ENCODE results near the gene CENPX.
"Not testable (repeated sequence)": the region's sequence is repeated elsewhere in the genome, so short reads cannot be mapped to it uniquely, and the experiment has no call there.

The CENPX gene

GRCh38 chr17:82047379-82047778, 24.7 kb upstream of the CENPX start:
- TF ChIP-seq POLR2A (IDR thresholded peaks at IDR 0.05; ENCODE audit: low read depth, low read length): no peak
- TF ChIP-seq POLR2AphosphoS5 (IDR thresholded peaks at IDR 0.05; ENCODE audit: low read depth, low read length): no peak; the same call in 1 of the 2 replicates
- no peak for TF ChIP-seq TAF1 (IDR thresholded peaks at IDR 0.05; ENCODE audit: borderline replicate concordance, low read depth, low read length)
- DNase-seq (ENCODE audit: insufficient read length) (no peak), FAIRE-seq (no peak)

DNA sequence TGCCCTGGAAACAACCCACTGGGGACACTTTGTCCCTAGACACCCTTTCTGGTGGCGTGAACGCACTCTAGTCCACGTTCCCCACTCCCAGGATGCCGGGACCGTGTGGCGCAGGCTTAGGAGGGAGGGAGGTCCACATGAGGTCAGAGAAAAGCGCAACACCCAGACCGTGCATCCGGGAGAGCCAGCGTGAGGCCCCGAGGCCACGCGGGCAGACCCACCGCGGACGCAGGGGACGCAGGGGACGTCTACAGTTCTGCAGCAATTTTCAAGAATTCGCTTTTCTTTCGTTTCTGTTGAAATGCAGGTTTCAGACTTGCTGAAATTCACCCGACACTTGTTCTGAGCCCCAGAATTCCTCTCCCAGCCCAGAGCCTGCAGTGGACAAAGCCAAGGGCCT, 24.2 kb upstream of the CENPX start:
- TF ChIP-seq POLR2A (IDR thresholded peaks at IDR 0.05; ENCODE audit: low read depth, low read length) (no peak), TAF1 (IDR thresholded peaks at IDR 0.05; ENCODE audit: borderline replicate concordance, low read depth, low read length) (no peak)
- no peak for FAIRE-seq
- no peak for DNase-seq (ENCODE audit: insufficient read length)

- FAIRE-seq: no peak
- TF ChIP-seq TAF1 (IDR thresholded peaks at IDR 0.05; ENCODE audit: borderline replicate concordance, low read depth, low read length): no peak
- no peak for TF ChIP-seq POLR2AphosphoS5 (IDR thresholded peaks at IDR 0.05; ENCODE audit: low read depth, low read length)
- no peak for TF ChIP-seq POLR2A (IDR thresholded peaks at IDR 0.05; ENCODE audit: low read depth, low read length)
Measured at GRCh38 chr17:82045936-82046484, 23.3 kb upstream of the CENPX start.

DNA sequence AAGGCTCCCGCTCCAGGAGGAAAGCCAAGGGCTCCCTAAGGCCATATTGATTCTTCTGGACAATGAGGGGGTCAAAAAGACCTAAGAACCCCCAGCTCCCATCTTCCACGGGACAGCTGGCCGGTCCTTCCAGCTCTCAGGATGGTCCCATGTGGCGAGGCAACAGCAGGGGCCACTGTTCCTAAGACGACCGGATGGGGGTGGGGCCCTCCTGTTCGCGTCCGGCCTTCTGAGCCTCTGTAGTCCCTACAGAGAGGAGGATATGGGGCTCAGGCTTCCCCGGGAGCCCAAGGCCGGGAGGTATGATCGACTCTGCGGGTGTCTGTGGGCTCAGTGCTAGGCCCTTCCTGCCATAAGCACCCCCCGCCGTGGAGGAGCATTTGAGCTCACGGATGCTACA, 20.8 kb upstream of the CENPX start:
- no peak for FAIRE-seq
- no peak for DNase-seq (ENCODE audit: insufficient read length)
- no peak for TF ChIP-seq POLR2AphosphoS5 (IDR thresholded peaks at IDR 0.05; ENCODE audit: low read depth, low read length)
- no peak for TF ChIP-seq TAF1 (IDR thresholded peaks at IDR 0.05; ENCODE audit: borderline replicate concordance, low read depth, low read length)
- no peak for TF ChIP-seq POLR2A (IDR thresholded peaks at IDR 0.05; ENCODE audit: low read depth, low read length)

More at GRCh38 chr17:82045936-82046484, 23.3 kb upstream of the CENPX start:
- no peak for DNase-seq (ENCODE audit: insufficient read length)

DNA sequence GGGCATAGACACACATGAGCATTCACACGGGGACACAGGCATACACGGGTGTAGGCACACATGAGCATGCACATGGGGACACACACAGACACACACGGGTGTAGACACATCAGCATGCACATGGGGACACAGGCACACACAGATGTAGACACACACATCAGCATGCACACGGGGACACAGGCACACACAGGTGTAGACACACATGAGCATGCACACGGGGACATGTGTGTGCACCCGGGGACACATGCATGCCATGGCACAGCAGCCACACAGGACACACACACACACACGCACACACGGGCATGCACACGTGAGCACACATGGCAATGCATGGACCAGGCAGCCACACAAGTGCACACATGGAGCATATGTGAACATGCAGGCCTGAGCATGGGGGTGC, 20.0 kb upstream of the CENPX start:
- no peak for FAIRE-seq
- TF ChIP-seq POLR2AphosphoS5 (IDR thresholded peaks at IDR 0.05; ENCODE audit: low read depth, low read length) (no peak), POLR2A (IDR thresholded peaks at IDR 0.05; ENCODE audit: low read depth, low read length) (no peak), TAF1 (IDR thresholded peaks at IDR 0.05; ENCODE audit: borderline replicate concordance, low read depth, low read length) (no peak)
- DNase-seq (ENCODE audit: insufficient read length): no peak

- no peak for FAIRE-seq
- TF ChIP-seq POLR2AphosphoS5 (IDR thresholded peaks at IDR 0.05; ENCODE audit: low read depth, low read length): no peak
- no peak for TF ChIP-seq POLR2A (IDR thresholded peaks at IDR 0.05; ENCODE audit: low read depth, low read length)
- TF ChIP-seq TAF1 (IDR thresholded peaks at IDR 0.05; ENCODE audit: borderline replicate concordance, low read depth, low read length): no peak
- DNase-seq (ENCODE audit: insufficient read length): no peak
Measured at GRCh38 chr17:82041144-82041814, 18.6 kb upstream of the CENPX start.

DNA sequence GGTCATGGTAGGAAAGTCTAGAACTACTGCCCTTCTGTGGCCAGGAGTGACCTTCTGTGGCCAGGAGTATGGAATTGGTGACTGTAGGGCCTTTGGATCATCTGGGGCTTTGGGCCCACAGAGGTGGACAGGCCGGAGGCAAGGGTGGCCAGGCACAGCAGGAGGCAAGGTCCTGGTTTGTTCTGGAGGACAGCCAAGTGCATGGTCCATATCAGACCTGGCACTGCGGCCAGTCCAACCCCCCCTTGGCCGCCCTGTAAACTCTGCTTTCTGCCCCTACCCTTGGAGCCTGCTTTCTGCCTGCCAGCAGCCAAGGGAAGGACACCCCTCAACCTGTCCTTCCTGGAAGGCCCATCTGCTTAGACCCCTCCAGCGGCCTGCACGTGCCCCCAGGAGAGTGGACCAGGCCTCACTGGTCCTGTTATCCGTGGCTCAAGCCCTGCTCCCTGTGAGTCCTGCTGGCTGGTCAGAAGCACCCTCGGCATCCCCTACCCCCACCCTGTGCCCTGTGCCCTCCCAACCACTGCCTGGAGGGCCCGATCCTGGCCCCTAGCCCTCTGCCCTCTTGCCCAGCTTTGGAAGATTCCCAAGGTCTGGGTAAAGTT, 17.1 kb upstream of the CENPX start:
- FAIRE-seq (no peak), DNase-seq (ENCODE audit: insufficient read length) (no peak)
- no peak for TF ChIP-seq POLR2A (IDR thresholded peaks at IDR 0.05; ENCODE audit: low read depth, low read length)
- TF ChIP-seq POLR2AphosphoS5 (IDR thresholded peaks at IDR 0.05; ENCODE audit: low read depth, low read length): no peak
- TF ChIP-seq TAF1 (IDR thresholded peaks at IDR 0.05; ENCODE audit: borderline replicate concordance, low read depth, low read length): no peak

- FAIRE-seq; DNase-seq (ENCODE audit: insufficient read length): not testable (repeated sequence)
Measured at GRCh38 chr17:82038796-82039409, 16.2 kb upstream of the CENPX start.

- DNase-seq (ENCODE audit: insufficient read length) (no peak), FAIRE-seq (no peak)
- TF ChIP-seq TAF1 (IDR thresholded peaks at IDR 0.05; ENCODE audit: borderline replicate concordance, low read depth, low read length) (no peak), POLR2A (IDR thresholded peaks at IDR 0.05; ENCODE audit: low read depth, low read length) (no peak), POLR2AphosphoS5 (IDR thresholded peaks at IDR 0.05; ENCODE audit: low read depth, low read length) (no peak)
Measured at GRCh38 chr17:82037889-82038195, 15.2 kb upstream of the CENPX start.

DNA sequence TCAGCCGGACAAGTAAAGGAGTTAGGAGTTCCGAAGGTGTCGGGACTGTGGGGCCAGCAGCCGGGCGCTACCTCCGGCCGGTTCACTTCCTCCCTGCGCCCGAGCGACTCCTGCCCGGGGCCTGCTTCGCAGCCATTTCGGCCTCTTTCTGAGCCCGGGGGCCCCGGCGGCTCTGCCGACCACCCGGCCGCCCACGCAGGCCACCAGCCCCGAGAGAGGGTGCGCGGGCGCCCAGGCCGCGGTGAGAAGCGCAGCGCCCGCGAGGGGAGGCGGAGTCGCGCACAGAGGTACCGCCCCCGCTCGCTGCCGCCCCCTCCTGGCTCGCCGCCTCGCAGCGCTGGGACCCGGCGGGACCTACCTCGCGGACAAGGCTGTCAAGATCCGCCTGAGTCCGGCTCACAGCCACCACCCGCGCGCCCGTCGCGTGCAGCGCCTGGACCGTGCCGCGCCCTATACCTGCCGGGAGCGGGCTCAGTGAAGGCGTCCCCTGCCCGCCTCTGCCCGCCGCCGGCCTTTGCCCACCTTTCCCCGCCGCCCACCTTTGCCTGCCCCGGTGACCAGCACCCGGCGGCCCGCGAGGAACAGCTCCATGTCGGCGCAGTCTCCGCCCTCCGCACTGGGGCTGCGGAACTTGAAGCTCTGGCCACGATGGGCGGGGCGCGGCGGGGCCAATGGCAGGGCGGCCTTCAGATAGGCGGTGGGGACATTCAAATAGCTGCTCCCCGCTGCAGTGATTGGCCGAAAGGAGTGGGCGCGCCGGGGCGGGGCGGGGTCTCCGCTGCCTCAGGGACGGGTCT, 14.6 kb upstream of the CENPX start, which contains the start of gene DCXR:
Gene DCXR, minus strand, starts transcription at position 606 of the 797 bp plus-strand sequence. Its CDS starts 15 bp downstream, at position 591.
- DNase-seq (ENCODE audit: insufficient read length) (peak; percentile 98), FAIRE-seq (peak; percentile 99)
- TF ChIP-seq POLR2AphosphoS5 (IDR thresholded peaks at IDR 0.05; ENCODE audit: low read depth, low read length) (peak; percentile 91), TAF1 (IDR thresholded peaks at IDR 0.05; ENCODE audit: borderline replicate concordance, low read depth, low read length) (no peak), POLR2A (IDR thresholded peaks at IDR 0.05; ENCODE audit: low read depth, low read length) (peak; percentile 92; the same call in 1 of the 2 replicates)

DNA sequence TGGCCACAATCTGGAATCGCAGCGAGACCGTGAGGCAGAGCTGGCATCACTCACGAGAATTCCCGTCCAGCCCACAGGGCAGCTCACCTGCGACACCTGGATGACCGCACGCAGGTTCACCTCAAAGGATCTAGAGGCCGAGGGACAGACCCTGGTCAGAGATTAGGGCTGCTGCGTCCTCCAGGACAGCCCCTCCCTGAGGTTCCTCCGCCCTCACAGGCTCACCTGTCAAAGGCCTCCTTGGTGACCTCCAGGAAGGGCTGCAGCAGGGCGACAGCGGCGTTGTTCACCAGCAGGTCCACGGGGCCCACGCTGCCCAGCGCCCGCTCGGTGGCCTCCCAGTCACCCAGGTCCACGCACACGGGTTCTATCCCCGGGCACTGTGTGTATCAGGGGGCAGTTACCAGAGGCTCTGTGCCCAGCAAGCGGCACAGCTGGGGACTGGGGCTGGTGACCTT, 14.0 kb upstream of the CENPX start:
- TF ChIP-seq TAF1 (IDR thresholded peaks at IDR 0.05; ENCODE audit: borderline replicate concordance, low read depth, low read length) (no peak), POLR2AphosphoS5 (IDR thresholded peaks at IDR 0.05; ENCODE audit: low read depth, low read length) (no peak), POLR2A (IDR thresholded peaks at IDR 0.05; ENCODE audit: low read depth, low read length) (no peak)
- DNase-seq (ENCODE audit: insufficient read length) (no peak), FAIRE-seq (no peak)
